HG03520 (cell line): ENCODE data around the gene DOCK8.

Experiments used
- ATAC-seq: cut with Tn5 transposase; IDR thresholded peaks from one replicate; pipeline ENCODE4 v1.9.1; 2021; ENCODE audit warnings: mild to moderate bottlenecking, moderate library complexity; ENCODE audit not compliant: unreplicated experiment

The DOCK8 gene

DNA sequence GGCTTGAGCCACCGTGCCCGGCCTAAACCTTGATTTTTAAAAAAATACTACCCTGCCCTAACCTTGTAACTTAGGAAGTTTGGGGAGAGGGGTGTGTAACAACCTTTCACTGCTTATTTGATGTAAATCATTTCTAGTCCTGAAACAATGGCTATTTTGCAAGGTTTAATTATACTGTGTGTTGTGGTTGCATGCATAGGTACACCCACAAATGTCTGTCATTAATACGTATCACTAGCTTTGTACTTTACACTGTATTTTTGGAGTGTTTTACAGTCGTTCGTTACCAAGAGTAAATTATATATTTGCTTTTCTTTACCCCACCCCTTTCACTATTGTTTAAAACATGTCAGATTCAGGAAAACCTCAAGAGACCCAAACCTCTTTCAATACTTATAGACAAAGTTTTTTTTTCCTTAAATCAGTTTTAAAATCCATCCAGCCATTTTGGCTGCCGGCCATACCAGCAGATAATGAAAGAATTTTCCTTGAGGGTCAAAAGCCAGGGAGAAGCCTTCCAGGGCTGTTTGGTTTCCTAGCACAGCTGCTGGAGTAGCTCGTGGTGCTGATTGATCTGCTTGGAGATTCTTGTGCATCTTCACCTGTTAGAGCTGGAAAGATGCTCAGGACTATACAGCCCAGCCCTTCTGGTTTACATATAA is 50.7 kb downstream of the DOCK8 start:
- ATAC-seq = no peak

DNA sequence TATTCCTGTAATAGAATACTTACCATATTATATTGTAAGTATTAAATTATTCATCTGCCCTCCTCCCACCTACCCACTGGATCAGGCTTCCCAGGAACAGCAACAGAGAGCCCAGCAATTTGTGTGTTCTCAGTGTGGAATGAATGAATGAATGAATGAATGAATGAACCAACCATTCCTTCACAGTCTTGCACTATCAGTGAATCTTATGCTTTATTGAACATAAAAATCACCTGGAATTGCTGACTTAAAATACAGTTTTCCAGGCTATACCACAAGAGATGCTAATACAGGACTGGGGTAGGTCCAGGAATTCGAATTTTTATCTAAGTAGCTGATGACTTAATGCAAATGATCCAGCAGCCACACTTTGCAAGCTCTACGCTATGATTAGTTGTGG is 51.6 kb downstream of the DOCK8 start:
- ATAC-seq = no peak

DNA sequence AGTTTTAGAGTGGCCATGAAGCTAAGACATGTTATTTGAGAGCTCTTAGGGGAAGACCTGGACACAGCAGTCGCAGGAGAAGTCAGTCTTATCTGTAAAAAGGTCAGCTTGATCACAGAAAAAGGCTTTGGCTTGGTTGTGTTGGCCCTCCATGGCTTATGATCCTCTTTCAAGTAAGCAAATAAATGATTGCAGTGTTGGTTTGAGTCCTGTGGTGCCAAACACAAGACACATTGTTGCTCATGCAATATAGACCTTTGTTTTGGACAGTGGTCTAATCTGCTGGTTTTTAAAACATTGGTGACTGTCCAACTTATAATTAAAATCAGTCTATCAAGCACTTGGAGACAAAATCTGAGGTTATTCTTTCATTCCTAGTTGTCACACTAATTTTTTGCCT is 54.0 kb downstream of the DOCK8 start:
- ATAC-seq = no peak

DNA sequence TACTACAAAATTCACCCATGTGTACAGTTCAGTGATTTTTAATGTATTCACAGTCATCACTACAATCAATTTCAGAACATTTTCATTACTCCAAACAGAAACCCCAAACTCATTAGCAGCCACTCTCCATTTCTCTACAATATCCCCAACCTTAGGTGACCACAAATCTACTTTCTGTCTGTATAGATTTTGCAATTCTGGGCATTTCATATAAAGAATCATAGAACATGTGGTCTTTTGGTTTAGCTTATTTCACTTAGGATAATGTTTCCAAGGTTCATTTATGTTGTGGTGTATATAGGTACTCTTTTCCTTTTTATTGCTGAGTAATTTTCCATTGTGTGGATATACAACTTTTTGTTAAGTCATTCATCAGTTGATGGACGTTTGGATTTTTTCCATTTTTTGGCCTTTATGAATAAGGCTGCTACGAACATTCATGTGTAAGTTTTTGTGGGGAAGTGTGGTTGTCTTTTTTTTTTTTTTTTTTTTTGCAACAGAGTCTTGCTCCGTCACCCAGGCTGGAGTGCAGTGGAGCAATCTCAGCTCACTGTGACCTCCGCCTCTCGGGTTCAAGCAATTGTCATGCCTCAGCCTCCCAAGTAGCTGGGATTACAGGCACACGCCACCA is 54.5 kb downstream of the DOCK8 start:
- no peak for ATAC-seq

DNA sequence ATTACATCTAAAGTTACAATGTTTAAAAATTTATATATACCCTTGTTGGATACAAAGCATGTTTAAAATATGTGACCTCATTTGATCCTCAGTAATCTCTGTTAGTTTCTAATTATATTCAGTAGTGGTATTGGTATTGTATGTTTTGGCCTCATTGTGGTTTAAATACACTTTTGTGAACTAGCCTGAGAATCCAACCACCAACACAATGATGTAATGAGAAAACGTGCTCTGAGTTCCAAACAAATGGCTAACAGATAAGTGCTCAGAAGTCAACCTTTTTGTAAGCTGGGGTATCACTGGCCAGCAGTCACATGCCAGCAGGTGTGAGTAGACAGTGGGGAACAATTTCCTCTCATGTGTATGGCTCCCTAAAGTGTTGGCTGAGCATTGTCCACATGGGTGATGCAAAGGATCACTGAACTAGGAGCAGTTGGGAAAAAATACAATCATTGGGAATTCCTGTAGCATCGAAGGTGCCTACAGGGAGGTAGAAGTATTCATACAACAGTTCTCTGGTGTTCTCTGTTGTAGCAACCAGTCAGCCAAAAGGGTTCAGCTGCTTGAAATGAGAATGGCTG is 56.1 kb downstream of the DOCK8 start:
- ATAC-seq = no peak

DNA sequence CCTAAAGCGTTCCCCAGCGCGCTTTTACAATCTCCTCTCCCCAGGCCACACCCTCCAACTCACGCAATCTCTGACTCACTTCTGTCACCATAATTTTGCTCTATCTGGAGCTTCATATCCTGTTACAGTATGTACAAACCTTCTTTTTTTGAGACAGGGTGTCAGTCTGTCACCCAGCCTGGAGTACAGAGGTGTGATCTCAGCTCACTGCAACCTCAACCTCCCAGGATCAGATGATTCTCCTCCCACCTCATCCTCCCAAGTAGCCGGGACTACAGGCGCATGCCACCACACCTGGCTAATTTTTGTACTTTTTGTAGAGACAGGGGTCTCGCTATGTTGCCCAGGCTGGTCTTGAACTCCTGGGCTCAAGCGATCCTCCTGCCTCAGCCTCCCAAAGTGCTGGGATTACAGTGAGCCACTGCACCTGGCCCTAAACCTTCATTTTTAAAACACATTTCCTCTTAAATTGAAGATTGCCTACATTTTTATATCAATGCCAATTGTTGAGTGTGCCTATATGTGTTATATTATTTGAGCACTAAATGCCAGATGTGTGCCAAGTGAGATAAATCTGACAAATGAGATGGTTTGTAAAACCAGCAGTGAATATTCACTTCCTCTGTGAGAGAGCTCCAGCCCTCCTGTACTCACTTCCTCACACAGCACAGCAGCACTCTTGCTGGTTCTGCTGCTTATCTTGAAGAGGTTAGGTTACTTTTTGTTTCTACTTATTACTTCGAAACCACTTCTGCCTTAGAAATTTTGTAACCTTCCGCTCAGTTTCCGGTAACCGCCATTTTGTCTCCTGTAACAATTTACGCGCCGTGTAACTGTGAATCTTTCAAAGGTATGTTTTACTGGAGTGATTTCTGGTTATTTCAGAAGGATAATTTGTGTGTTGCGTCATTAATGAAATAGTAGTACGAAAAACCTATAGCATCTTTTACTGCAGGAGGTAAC is 57.9 kb downstream of the DOCK8 start:
- peak; percentile 98 for ATAC-seq

DNA sequence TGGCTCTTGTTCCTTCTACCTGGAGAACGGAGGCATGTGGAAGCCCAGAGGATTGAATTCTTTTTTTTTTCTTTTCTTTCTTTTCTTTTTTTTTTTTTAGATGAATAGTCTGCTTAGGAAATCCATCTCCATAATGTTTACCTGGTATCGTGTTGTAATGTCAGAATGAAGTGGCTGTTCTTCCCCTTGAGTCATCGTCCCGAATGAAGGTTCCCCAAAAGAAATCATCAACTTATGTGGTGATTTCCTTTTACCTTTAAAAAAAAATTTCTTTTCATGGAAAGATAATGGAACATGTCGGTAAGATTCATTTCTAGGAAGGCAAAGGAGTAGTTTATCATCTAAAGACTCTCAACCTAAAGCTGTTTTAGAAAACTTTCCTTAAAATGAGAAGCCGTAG is 59.7 kb downstream of the DOCK8 start:
- no peak for ATAC-seq

DNA sequence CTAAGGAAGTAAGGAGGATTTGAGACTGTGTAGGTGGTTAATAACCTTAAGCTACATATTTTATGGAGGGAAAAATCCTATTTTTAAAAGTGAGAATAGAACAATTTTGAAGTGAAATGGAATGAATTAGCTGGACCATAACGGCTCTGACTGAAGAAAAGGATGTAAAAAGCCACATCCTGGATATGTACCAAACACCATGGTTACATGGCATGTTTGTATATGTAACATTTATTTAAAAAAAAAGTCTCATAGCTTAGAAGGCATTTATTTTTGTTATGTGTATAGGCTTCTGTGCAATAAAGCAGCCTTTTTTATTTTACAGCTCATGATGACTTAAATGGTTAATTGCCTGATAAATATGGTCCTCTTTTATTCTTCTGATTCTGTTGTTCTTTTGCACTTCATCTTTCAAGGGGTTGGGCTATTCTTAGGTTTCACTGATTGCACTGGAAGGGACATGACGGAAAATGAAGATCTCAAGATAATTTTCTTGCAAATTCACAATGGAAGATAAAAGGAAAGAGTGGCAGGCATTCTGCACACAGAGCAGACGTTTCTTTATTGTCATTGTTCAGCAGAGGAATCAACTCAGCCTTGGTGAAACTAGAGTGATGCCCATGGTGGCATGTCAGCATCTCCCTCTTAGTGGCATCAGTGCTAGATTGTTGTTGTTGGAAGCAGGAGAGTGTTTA is 63.1 kb downstream of the DOCK8 start:
- no peak for ATAC-seq

DNA sequence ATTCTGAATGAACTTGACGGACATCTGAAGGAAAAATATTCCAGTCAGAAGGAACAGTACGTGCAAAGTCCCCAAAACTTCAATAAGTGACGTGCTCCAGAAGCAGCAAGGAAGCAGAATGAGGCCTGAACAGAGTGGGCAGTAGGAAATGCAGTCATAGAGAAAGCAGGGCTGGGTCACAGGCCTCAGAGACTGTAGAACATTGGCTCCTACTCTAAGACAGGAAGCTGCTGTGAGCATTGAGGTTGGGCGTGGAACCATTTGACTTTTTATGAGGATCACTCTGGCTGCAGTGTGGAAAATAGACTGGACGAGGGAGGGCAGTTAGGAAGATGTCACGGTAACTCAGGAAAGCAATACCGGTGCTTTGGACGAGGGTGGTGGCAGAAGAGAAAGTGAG is 64.0 kb downstream of the DOCK8 start:
- ATAC-seq = no peak

DNA sequence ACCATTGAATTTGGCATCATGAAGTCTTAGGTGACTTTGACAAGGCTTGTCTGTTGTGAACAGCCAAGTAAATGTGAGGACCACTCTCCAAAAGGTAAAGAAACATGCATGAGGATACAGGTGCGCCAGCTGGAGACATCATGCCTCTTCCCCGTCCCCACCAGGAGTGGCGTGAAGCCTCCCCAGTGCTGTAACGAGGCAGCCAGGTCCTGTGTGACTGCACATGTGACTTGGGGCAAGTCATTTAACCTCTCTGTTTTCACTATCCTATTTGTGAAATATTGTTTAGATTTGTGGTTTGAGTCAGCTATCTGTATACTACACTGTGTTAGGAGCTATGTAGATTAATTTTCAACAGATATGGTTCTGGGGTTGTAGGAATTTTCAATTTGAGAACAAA is 65.0 kb downstream of the DOCK8 start:
- no peak for ATAC-seq

DNA sequence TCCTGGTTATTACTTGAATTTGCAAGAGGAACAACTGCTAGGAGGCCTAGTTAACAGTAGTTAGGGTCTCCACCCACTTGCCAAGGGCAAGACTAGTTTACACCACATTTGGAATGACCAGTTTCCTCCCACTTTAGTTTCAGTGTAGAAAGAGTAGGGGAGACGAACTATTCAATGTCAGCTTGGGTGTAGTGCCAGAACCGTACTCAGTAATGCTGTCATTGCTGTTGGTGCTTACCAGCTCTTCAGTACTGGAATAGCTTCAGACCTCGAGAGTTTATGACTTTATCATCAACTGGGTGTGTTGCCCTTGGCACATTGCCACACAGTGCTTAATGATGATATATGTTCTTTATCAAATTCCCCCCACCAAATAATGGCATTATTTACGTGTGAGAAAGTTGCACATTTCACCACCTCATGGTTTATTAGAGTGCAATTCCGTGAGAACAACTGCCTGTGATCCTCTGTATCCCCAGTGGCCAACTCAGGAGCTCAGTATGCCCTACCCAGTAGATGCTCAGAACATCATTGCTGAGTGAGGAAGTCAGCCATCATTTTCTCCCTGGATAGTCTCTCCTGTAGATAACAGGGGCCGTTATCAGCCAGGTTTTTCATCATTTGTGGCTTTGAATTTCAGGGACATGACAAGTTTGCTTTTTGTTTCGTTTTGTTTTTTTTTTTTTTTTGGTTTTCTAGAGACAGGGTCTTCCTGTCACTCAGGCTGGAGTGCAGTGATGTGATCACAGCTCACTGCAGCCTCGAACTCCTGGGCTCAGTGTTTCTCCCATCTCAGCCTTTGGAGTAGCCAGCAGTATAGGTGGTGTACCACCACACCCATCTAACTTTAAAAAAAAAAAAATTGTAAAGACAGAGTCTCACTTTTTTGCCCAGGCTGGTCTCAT is 67.3 kb downstream of the DOCK8 start:
- no peak for ATAC-seq

DNA sequence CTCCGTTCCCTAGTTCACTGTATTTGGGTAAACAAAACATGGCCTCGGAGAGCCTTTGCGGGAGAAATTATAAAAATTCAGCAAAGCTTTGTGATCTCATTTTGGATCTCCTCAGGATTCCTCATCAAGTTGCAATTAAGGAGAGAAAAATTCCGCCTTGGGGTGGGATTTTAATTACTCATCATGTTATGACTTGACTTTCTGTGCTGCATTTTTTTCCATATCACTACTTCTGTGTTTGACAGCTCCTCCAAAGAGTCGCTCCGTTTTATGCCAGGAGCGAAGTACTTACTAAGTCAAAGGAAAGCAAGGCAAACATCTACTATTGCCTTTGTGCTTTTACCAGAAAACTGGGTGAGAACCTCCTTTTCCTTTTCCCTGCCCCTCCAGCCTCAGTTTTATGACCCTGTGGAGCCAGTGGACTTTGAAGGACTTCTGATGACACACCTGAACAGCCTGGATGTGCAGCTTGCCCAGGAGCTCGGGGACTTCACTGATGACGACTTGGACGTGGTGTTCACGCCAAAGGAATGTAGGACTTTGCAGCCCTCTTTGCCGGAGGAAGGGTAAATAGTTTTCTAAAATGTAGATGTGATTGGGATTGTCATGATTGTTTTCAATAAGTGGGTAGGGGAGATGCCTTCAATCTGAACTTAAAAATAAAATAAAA is 71.5 kb downstream of the DOCK8 start:
- no peak for ATAC-seq

DNA sequence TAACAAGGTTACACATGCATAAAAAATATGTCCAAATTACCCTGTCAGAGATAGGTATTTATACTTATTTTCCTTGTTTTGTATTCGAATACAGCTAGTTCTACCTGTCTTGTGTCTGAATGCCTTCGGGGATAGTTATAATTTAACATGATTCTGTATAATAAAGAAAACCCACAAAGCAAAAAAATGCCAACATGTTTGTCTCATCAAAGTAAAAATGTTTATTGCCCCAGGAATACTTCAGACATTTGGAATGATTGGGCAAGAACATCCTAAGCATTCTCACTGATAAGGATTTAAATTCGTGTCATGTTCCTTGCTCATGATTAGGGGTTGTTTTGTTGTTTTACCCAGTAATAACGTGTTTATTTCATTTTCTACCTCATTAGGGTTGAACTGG is 74.5 kb downstream of the DOCK8 start:
- ATAC-seq = no peak

DNA sequence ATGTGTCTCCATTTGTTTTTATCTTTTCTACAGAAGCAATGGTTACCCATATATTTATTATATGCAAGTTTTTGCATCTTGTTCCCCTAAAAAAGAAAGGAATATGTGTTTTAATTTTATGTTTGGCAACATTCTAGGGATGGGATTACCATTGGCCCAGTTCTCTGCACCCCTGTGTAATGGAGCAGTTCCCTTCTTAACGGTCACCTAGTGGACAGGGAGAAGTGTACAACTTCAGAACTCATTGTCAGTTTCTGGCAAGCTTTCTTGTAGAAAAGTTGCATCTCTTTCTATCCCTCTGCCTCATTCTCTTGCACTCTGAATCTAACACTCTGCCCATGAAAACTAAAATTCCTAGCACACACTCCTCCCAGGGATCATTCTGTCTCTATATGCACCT is 78.2 kb downstream of the DOCK8 start:
- ATAC-seq = no peak

DNA sequence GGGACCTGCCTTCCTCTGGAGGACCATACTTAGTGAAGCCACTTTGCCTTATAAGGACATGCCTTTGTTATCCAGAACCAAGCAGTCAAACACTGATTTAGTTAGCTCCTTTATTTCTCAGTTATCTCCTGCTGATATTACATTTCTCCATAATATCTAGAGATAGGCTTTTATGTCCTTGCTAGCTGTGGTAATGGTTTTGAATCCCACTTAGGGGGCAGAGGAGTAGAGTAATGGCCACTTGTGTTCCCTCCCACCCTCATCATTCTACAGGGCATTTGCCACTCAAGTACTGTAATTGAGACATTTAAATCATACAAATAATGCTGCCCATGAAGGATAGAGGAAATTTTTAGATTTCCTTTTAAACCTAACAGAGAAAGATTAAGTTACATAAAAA is 80.9 kb downstream of the DOCK8 start:
- ATAC-seq = no peak

DNA sequence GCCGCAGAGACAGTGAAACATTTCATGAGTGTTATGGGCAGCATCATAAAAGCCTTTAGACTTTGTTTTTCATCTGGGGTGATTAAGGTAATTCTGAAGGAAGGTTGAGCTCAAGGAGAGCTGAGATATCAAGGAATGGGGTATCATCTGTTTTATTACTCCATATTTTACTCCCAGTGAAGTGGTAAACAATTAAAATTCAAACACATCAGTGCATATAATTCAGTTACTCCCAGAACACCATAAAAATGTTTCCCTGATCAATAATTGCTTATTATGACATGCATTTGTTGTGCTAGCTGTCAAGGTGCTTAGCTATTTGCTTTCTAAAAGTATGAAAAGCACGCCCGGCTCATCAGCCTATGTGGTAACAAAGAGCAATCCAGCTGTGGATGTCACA is 81.7 kb downstream of the DOCK8 start:
- no peak for ATAC-seq

DNA sequence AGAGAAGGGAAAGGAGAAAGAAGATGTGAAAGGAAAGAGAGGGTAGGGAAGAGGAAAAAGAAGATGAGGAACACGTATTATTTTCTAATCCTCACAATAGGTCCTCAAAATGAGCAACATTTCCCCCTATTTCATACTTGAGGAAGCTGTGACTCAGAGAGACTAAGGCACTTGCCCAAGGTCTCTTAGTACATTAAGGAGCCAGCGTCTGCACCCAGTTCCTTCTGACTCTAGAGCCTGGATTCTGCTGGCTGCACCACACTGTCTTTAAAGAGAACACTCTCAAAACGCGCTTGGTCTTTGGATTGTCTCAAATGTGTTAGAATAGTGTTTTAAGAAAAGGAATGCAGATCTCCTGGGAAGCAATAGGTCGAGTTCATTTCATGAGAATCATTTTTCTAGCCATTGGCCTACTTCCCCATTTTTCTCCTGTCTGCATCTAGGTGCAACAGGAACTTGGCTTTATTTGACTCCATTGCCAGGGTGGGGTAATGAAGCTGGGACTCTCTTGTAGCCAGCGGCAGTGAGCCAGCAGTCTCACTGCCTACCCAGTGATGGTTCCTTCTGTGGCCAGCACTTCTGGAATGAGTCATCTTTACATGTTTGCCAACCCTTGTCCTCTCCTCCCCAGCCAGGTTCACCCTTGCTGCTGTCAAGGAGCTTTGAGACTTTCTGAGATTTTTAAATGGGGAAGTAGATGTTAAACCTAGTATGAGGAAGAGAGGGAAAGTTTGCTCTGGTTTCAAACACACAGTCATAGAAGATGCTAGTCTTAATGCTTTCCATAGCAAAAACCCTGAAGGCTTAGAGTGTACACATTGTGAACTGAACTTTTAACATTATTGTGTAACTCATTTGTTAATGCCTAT is 82.7 kb downstream of the DOCK8 start:
- peak; percentile 87 for ATAC-seq

DNA sequence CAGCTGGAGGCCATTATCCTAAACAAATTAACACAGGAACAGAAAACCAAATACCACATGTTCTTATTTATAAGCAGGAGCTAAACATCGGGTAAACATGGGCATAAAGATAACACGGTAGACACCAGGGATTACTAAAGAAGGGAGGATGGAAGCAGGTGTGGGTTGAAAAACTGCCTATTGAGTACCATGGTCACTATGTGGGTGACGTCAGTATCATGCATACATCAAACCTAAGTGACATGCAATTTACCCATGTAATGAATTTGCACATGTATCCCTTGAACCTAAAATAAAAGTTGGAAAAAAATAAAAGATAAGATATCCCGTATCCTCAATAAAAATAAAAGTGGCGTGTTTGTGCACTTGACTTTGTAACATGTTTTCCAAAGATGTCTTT is 88.8 kb downstream of the DOCK8 start:
- no peak for ATAC-seq
